ENCODE results near the gene IL9.
A peak's percentile ranks its signal among the peaks of the same experiment; 100 is the strongest.

IL9 gene

GRCh38 chr5:135891268-135891667, 4.4 kb downstream of the IL9 start:
- DNase-seq = no peak

- DNase-seq = no peak
Observed at GRCh38 chr5:135890867-135891266, 4.8 kb downstream of the IL9 start.

GRCh38 chr5:135890296-135890695, 5.3 kb downstream of the IL9 start:
- no peak for DNase-seq

- DNase-seq = no peak
Observed at GRCh38 chr5:135887881-135888614, 7.6 kb downstream of the IL9 start.

- DNase-seq = peak; percentile 69 to 72
Observed at GRCh38 chr5:135887447-135887864, 8.2 kb downstream of the IL9 start.

GRCh38 chr5:135886136-135886535, 9.5 kb downstream of the IL9 start:
- no peak for DNase-seq

- DNase-seq = no peak
Observed at GRCh38 chr5:135885031-135885430, 10.6 kb downstream of the IL9 start.

GRCh38 chr5:135883441-135883840, 12.2 kb downstream of the IL9 start:
- DNase-seq = no peak

- no peak for DNase-seq
Observed at GRCh38 chr5:135883026-135883425, 12.6 kb downstream of the IL9 start.

- DNase-seq = no peak
Observed at GRCh38 chr5:135881819-135882218, 13.8 kb downstream of the IL9 start.

- no peak for DNase-seq
Observed at GRCh38 chr5:135881244-135881643, 14.4 kb downstream of the IL9 start.

- DNase-seq = no peak
Observed at GRCh38 chr5:135880801-135881200, 14.8 kb downstream of the IL9 start.

GRCh38 chr5:135880278-135880677, 15.4 kb downstream of the IL9 start:
- DNase-seq = peak in 1 of 2 experiments; percentile 28

- DNase-seq = no peak
Observed at GRCh38 chr5:135879591-135879990, 16.1 kb downstream of the IL9 start.

GRCh38 chr5:135878156-135878620, 17.5 kb downstream of the IL9 start:
- no peak for DNase-seq

- DNase-seq = no peak
Observed at GRCh38 chr5:135877570-135878155, 18.0 kb downstream of the IL9 start.

GRCh38 chr5:135876146-135876545, 19.5 kb downstream of the IL9 start:
- no peak for DNase-seq

GRCh38 chr5:135875567-135875966, 20.1 kb downstream of the IL9 start:
- no peak for DNase-seq

- DNase-seq = no peak
Observed at GRCh38 chr5:135874461-135874860, 21.2 kb downstream of the IL9 start.

GRCh38 chr5:135873831-135874230, 21.8 kb downstream of the IL9 start:
- no peak for DNase-seq

- DNase-seq = no peak
Observed at GRCh38 chr5:135871268-135871915, 24.2 kb downstream of the IL9 start.

- no peak for DNase-seq
Observed at GRCh38 chr5:135869935-135870334, 25.7 kb downstream of the IL9 start.

- DNase-seq = no peak
Observed at GRCh38 chr5:135869276-135869675, 26.4 kb downstream of the IL9 start.

GRCh38 chr5:135868681-135869080, 27.0 kb downstream of the IL9 start:
- no peak for DNase-seq

Data from NCI-H524 (cell line).